ENCODE data around the gene CDK11A. TPM values are rescaled to one million over a fixed set of nuclear protein-coding genes. Genes with fewer than 3 reads are reported as not detected.

Gene CDK11A
- total and polyA plus RNA-seq, 2 of the 8 experiments (the other 6 are each of a cell fraction or from before 2014, with no cell fraction given) = 15.0 to 45.6 TPM

- no peak overlapping the region for H3K4me2 ChIP-seq (ENCODE audit: insufficient read depth in 1 of 2, low read depth in 2 of 2, low read length in 2 of 2)
- H3K4me3 ChIP-seq (ENCODE audit: extremely low read depth in 1 of 4, insufficient read depth in 2 of 4, low read depth in 3 of 4, low read length in 4 of 4) = no peak overlapping the region
- H3K27ac ChIP-seq (ENCODE audit: low read depth, low read length) = no peak overlapping the region
- H4K5ac ChIP-seq (ENCODE audit: insufficient read length, low read depth, low read length) = no peak overlapping the region
- no peak for FAIRE-seq
- no peak for DNase-seq (ENCODE audit: low read depth in 1 of 2, low spot score in 2 of 2)
- H4K91ac ChIP-seq (replicated peaks; ENCODE audit: insufficient read length, low read length) = no peak overlapping the region
- H2BK20ac ChIP-seq (ENCODE audit: low read length) = no peak overlapping the region
- H3K4me1 ChIP-seq (replicated peaks in 1 of 4; ENCODE audit: control insufficient read depth in 3 of 4, insufficient read depth in 4 of 4, low read length in 3 of 4) = no peaks in the 10 kb centered on the region
- no peak overlapping the region for H3K4ac ChIP-seq (replicated peaks; ENCODE audit: insufficient read length, low read depth, low read length)
- TF ChIP-seq RFX5 (IDR thresholded peaks at IDR 0.05; ENCODE audit: borderline replicate concordance, low read depth, low read length) (no peak), SIN3A (conservative IDR thresholded peaks at IDR 0.05 in 1 of 2, IDR thresholded peaks at IDR 0.05 in 1 of 2; ENCODE audit: low read depth in 1 of 2, low read length in 2 of 2) (no peak), ATF2 (IDR thresholded peaks at IDR 0.05; ENCODE audit: low read length) (no peak), HDAC6 (IDR thresholded peaks at IDR 0.05; ENCODE audit: low read depth, low read length) (no peak), SIRT6 (IDR thresholded peaks at IDR 0.05; ENCODE audit: low read length) (no peak), FOSL1 (IDR thresholded peaks at IDR 0.05; ENCODE audit: insufficient read depth, low read depth, low read length) (no peak)
- TF ChIP-seq, protein P1, sequence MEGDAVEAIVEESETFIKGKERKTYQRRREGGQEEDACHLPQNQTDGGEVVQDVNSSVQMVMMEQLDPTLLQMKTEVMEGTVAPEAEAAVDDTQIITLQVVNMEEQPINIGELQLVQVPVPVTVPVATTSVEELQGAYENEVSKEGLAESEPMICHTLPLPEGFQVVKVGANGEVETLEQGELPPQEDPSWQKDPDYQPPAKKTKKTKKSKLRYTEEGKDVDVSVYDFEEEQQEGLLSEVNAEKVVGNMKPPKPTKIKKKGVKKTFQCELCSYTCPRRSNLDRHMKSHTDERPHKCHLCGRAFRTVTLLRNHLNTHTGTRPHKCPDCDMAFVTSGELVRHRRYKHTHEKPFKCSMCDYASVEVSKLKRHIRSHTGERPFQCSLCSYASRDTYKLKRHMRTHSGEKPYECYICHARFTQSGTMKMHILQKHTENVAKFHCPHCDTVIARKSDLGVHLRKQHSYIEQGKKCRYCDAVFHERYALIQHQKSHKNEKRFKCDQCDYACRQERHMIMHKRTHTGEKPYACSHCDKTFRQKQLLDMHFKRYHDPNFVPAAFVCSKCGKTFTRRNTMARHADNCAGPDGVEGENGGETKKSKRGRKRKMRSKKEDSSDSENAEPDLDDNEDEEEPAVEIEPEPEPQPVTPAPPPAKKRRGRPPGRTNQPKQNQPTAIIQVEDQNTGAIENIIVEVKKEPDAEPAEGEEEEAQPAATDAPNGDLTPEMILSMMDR (IDR thresholded peaks at IDR 0.05; ENCODE audit: control extremely low read depth in 1 of 3, insufficient read depth in 1 of 3, low read depth in 1 of 3, low read length in 3 of 3) = no peak
- H3K36me3 ChIP-seq (ENCODE audit: control insufficient read depth in 2 of 4, insufficient read depth in 4 of 4, low read length in 3 of 4) = peaks cover 0 to 10% (median 2%) of the 10 kb centered on the region in 4 experiments; a peak in 2 of 8 replicates
- no peak overlapping the region for H2AFZ ChIP-seq (ENCODE audit: low read length)
- peaks cover 0 to 3% of the 10 kb centered on the region in 2 experiments for H4K20me1 ChIP-seq (replicated peaks in 1 of 2; ENCODE audit: control insufficient read depth in 1 of 2, insufficient read depth in 2 of 2, low read length in 2 of 2)
- ChIA-PET POLR2A (ENCODE audit: partially characterized antibody) (no interaction called here), CTCF (ENCODE audit: partially characterized antibody) (no interaction called here)
- H4K8ac ChIP-seq (ENCODE audit: extremely low read depth, insufficient read depth, low read length) = no peak overlapping the region
- no peaks in the 10 kb centered on the region for H3K27me3 ChIP-seq (replicated peaks in 1 of 4; ENCODE audit: control insufficient read depth in 3 of 4, extremely low read depth in 1 of 4, insufficient read depth in 3 of 4, low read length in 3 of 4)
- H2BK120ac ChIP-seq (replicated peaks; ENCODE audit: low read depth, low read length) = no peak overlapping the region
- no peak overlapping the region for H2AK5ac ChIP-seq (ENCODE audit: low read depth, low read length)
- no peaks in the 10 kb centered on the region for H3K23me2 ChIP-seq (ENCODE audit: low read depth, low read length)
- no peak overlapping the region for H3K9ac ChIP-seq (replicated peaks in 1 of 4; ENCODE audit: extremely low read depth in 1 of 4, low read depth in 3 of 4, low read length in 3 of 4)
- no peaks in the 10 kb centered on the region for H3K79me2 ChIP-seq (ENCODE audit: control insufficient read depth in 1 of 2, insufficient read depth in 2 of 2, low read length in 2 of 2)
- no peak overlapping the region for H2BK12ac ChIP-seq (ENCODE audit: low read depth, low read length)
- no peaks in the 10 kb centered on the region for H3K9me3 ChIP-seq (ENCODE audit: insufficient read depth in 2 of 2, low read depth in 1 of 2, low read length in 1 of 2)
- H3K56ac ChIP-seq (replicated peaks; ENCODE audit: insufficient read length, low read depth, low read length) = no peak overlapping the region
- no peak overlapping the region for H3K14ac ChIP-seq (ENCODE audit: insufficient read length)
- H2BK5ac ChIP-seq (ENCODE audit: low read depth, low read length) = no peak overlapping the region
- no peak overlapping the region for H2BK15ac ChIP-seq (ENCODE audit: low read length)
- H3K18ac ChIP-seq (ENCODE audit: extremely low read depth, low read length) = no peak overlapping the region
- no peaks in the 10 kb centered on the region for H3K79me1 ChIP-seq (ENCODE audit: low read depth, low read length)
- no peak overlapping the region for H3K23ac ChIP-seq (ENCODE audit: insufficient read length)
- WGBS, 2 experiments (ENCODE audit: extremely low coverage in 1 of 2, insufficient coverage in 1 of 2, insufficient read length in 1 of 2, insufficient replicate concordance in 2 of 2, low coverage in 1 of 2, low lambda C conversion rate in 2 of 2, missing lambda C conversion rate in 1 of 2) = 89% methylated on average over 17 of the region's 17 CpGs; no CpG with 5 or more reads in 1 of the 2 experiments
Measured at GRCh38 chr1:1730870-1731269, 6.7 kb upstream of the CDK11A start.
